Retinal pigment epithelial cell (primary cell): ENCODE data around the gene MFAP1.
"Not testable (repeated sequence)": the region's sequence is repeated elsewhere in the genome, so short reads cannot be mapped to it uniquely, and the experiment has no call there.

Experiments used
- DNase-seq: peaks from one replicate; pipeline ENCODE4 v3.0.0-alpha.2; 2010; ENCODE audit warnings: low read depth
- H3K4me3 ChIP-seq: 2 replicates; pipeline ENCODE4 v1.5.1; 2011; ENCODE audit warnings: mild to moderate bottlenecking, low read length, control low read depth, moderate library complexity
- CTCF ChIP-seq: conservative IDR thresholded peaks from 2 replicates; pipeline ENCODE4 v1.5.1; 2011; ENCODE audit warnings: low read depth, low read length, control low read depth, inconsistent platforms

The MFAP1 gene

GRCh38 chr15:43859546-43859945 lies 35.1 kb upstream of the MFAP1 start:
- DNase-seq: no peak
- TF ChIP-seq CTCF: no peak
- no peak overlapping the region for H3K4me3 ChIP-seq

GRCh38 chr15:43854801-43855200 lies 30.3 kb upstream of the MFAP1 start:
- DNase-seq: no peak
- TF ChIP-seq CTCF: no peak
- H3K4me3 ChIP-seq: no peak overlapping the region

- TF ChIP-seq CTCF: no peak
- no peak overlapping the region for H3K4me3 ChIP-seq
- no peak for DNase-seq
These were observed 28.1 kb upstream of the MFAP1 start for GRCh38 chr15:43852607-43853006.

- DNase-seq: no peak
- no peak for TF ChIP-seq CTCF
These were observed 26.8 kb upstream of the MFAP1 start for GRCh38 chr15:43851251-43851650.

GRCh38 chr15:43845421-43845820 lies 20.9 kb upstream of the MFAP1 start:
- no peak for DNase-seq
- H3K4me3 ChIP-seq: no peak overlapping the region
- TF ChIP-seq CTCF: no peak

More at GRCh38 chr15:43851251-43851650, 26.8 kb upstream of the MFAP1 start:
- H3K4me3 ChIP-seq: no peak overlapping the region

- DNase-seq, H3K4me3 ChIP-seq: not testable (repeated sequence)
These were observed 8.0 kb upstream of the MFAP1 start for GRCh38 chr15:43832485-43832884.

- not testable (repeated sequence) for DNase-seq, H3K4me3 ChIP-seq
These were observed 7.1 kb upstream of the MFAP1 start for GRCh38 chr15:43831519-43832052.

- H3K4me3 ChIP-seq, DNase-seq: not testable (repeated sequence)
These were observed 6.3 kb upstream of the MFAP1 start for GRCh38 chr15:43830691-43831275.

- H3K4me3 ChIP-seq, DNase-seq: not testable (repeated sequence)
These were observed 5.6 kb upstream of the MFAP1 start for GRCh38 chr15:43829951-43830540.
